K562 (cell line): ENCODE measurements around the gene ZNF74. TPM values are rescaled to one million over a fixed set of nuclear protein-coding genes. Genes with fewer than 3 reads are reported as not detected.

Experiments
- ATAC-seq: fragments of 200-7000 bp; cut with Tn5 transposase; 3 replicates; pipeline ENCODE4 v1.9.1; 2020; ENCODE audit warnings: moderate library complexity
- BruUV-seq: library from RNA; stranded (reverse); fragments of 400-500 nt; replicated peaks from 2 replicates; lab custom pipeline; 2021; lab: Mats Ljungman, UMichigan
- CTCF ChIA-PET: fragments of 300-600 bp; formaldehyde crosslinking; extraction: SDS; loops from one replicate; lab custom pipeline; 2021; ENCODE audit warnings: low intra/inter-chr PET ratio; lab: Yijun Ruan, JAX
- POLR2A ChIA-PET: fragments of 300-600, 350-650 bp; sonication (Branson Sonifier 250); formaldehyde crosslinking; extraction: SDS; loops from one replicate; lab custom pipeline; 2021; ENCODE audit warnings: antibody characterized with exemption, inconsistent platforms; lab: Yijun Ruan, JAX
- DNase-seq, 4 experiments: peaks; one replicate each; pipeline versions ENCODE4 v3.0.0 to v3.0.0-alpha.2; 2011 to 2018; ENCODE audit warnings: low spot score in 3 of 4, mixed read lengths in 3 of 4; ENCODE audit errors: extremely low read depth in 1 of 4
- FAIRE-seq: peaks from 2 replicates; lab custom pipeline; 2011; peaks lifted over from hg19 to GRCh38; lab: Jason Lieb, UNC
- H2AFZ ChIP-seq: 2 replicates; pipeline ENCODE4 v1.6.0; 2011; ENCODE audit warnings: low read depth, low read length, control low read depth, inconsistent platforms
- H3K27ac ChIP-seq: fragments of 200-600 bp; 3 replicates; pipeline ENCODE4 v1.8.0; 2011; ENCODE audit warnings: low read depth, mild to moderate bottlenecking, control low read depth, inconsistent platforms, low read length, moderate library complexity, mixed read lengths; ENCODE audit errors: extremely low read depth
- H3K27me3 ChIP-seq, 2 experiments: fragments of 300-600 bp in 1 of 2; 2 replicates in 1 of 2; 3 replicates in 1 of 2; pipeline versions ENCODE4 v1.6.0 to v1.8.0; 2011; ENCODE audit warnings: inconsistent platforms in 2 of 2, low read length in 2 of 2, mild to moderate bottlenecking in 1 of 2, mixed read lengths in 1 of 2, moderate library complexity in 1 of 2; ENCODE audit not compliant: control insufficient read depth in 2 of 2, insufficient read depth in 2 of 2
- H3K36me3 ChIP-seq: fragments of 300-600 bp; 3 replicates; pipeline ENCODE4 v1.8.0; 2011; ENCODE audit warnings: mild to moderate bottlenecking, low read length, inconsistent platforms; ENCODE audit not compliant: control insufficient read depth, insufficient read depth
- H3K4me1 ChIP-seq, 2 experiments: fragments of 200-600 bp in 1 of 2; replicated peaks in 1 of 2; 2 replicates in 1 of 2; 3 replicates in 1 of 2; pipeline versions ENCODE4 v1.5.1 to v1.8.0; 2011; ENCODE audit warnings: inconsistent platforms in 2 of 2, low read length in 2 of 2, mild to moderate bottlenecking in 1 of 2, mixed read lengths in 1 of 2, moderate library complexity in 1 of 2; ENCODE audit not compliant: control insufficient read depth in 2 of 2, insufficient read depth in 2 of 2
- H3K4me2 ChIP-seq: 2 replicates; pipeline ENCODE4 v1.6.1; 2011; ENCODE audit warnings: low read length, control low read depth, inconsistent platforms, mixed read lengths; ENCODE audit not compliant: insufficient read depth
- H3K4me3 ChIP-seq: fragments of 200-600 bp; sonication (generic), shearing (Covaris generic); 2 replicates; pipeline ENCODE4 v1.5.1; 2016; ENCODE audit warnings: control low read depth, inconsistent platforms
- H3K79me2 ChIP-seq: fragments of 200-600 bp; 3 replicates; pipeline ENCODE4 v1.8.0; 2011; ENCODE audit warnings: low read length, inconsistent platforms; ENCODE audit not compliant: control insufficient read depth, insufficient read depth
- H3K9ac ChIP-seq, 2 experiments: 2 replicates each; pipeline versions ENCODE4 v1.6.0 to v1.6.1; 2011; ENCODE audit warnings: low read depth in 2 of 2, low read length in 2 of 2, control low read depth in 1 of 2, inconsistent platforms in 1 of 2, mild to moderate bottlenecking in 1 of 2, mixed read lengths in 1 of 2; ENCODE audit not compliant: insufficient read depth in 1 of 2
- H3K9me1 ChIP-seq: one replicate; pipeline ENCODE4 v1.6.0; 2011; ENCODE audit warnings: inconsistent platforms, mild to moderate bottlenecking, low read length, moderate library complexity; ENCODE audit not compliant: control insufficient read depth, insufficient read depth
- H3K9me3 ChIP-seq: replicated peaks from 2 replicates; pipeline ENCODE4 v1.5.1; 2011; ENCODE audit warnings: low read depth, low read length, inconsistent platforms; ENCODE audit not compliant: control insufficient read depth, insufficient read depth
- H4K20me1 ChIP-seq: replicated peaks from 2 replicates; pipeline ENCODE4 v1.6.1; 2011; ENCODE audit warnings: low read length, inconsistent platforms, mixed read lengths; ENCODE audit not compliant: control insufficient read depth, insufficient read depth
- MLX ChIP-seq, 2 experiments: fragments of 450-650 bp in 1 of 2; sonication (generic) in 1 of 2; formaldehyde crosslinking; conservative IDR thresholded peaks; 2 replicates each; pipeline versions ENCODE4 v1.4.0 to v1.8.1; 2020 to 2022; ENCODE audit warnings: mild to moderate bottlenecking in 1 of 2, missing genetic modification reagents in 1 of 2
- SMAD4 ChIP-seq: fragments of 250-450 bp; sonication (Bioruptor Pico); conservative IDR thresholded peaks from 2 replicates; pipeline ENCODE4 v1.8.0; 2021; ENCODE audit warnings: inconsistent platforms, mild to moderate bottlenecking, moderate library complexity
- TBL1XR1 ChIP-seq, 2 experiments: IDR thresholded peaks; 2 replicates each; pipeline ENCODE4 v1.6.1; 2012; ENCODE audit warnings: improper control_type of control experiment in 2 of 2, low read length in 2 of 2, mild to moderate bottlenecking in 1 of 2
- WGBS: fragments of 100-300 bp; shearing (Covaris generic); methylation state at CpG from one replicate; pipeline ENCODE4 v1.1.6; 2016; ENCODE audit warnings: low coverage, mixed read lengths; ENCODE audit not compliant: insufficient coverage; ENCODE audit errors: missing lambda C conversion rate; 5-methylcytosine and 5-hydroxymethylcytosine counted together
- in situ Hi-C: fragments of 300-500 bp; cut with MboI; formaldehyde crosslinking; loops from 4 replicates; pipeline ENCODE4 v1.15.0; 2018; ENCODE audit warnings: inconsistent platforms, mixed read lengths
- intact Hi-C: fragments of 100-400 bp; cut with micrococcal nuclease; formaldehyde crosslinking; loops from 2 replicates; pipeline ENCODE4 v1.14.2; 2022
- polyA plus RNA-seq, 8 experiments: library from polyadenylated mRNA; depleted of rRNA in 4 of 8; stranded (reverse) in 5 of 8; unstranded in 3 of 8; fragments of >200 nt; fragmentation: Nextera tagmentation in 2 of 8; fragmentation: Illumina TruSeq in 1 of 8; extraction: Ambion mirVana in 2 of 8; extraction: Trizol in 1 of 8; gene quantifications; 2 replicates each; pipeline versions ENCODE4 v1.2.1 to v1.2.3, GENCODE V29; 2011 to 2014; ENCODE audit warnings: inconsistent platforms in 1 of 8, missing spikeins in 1 of 8
- total RNA-seq, 7 experiments: library from RNA; depleted of rRNA in 6 of 7; stranded (reverse); fragments of >200 nt in 6 of 7; fragmentation: Illumina TruSeq in 2 of 7; extraction: Trizol in 2 of 7; gene quantifications; 2 replicates each; pipeline versions ENCODE4 v1.2.1 to v1.2.3, GENCODE V29; 2011 to 2021; ENCODE audit warnings: low replicate concordance in 1 of 7
- TF ChIP-seq, protein P1 (sequence below): sonication (generic); formaldehyde crosslinking; IDR thresholded peaks from 2 replicates; pipeline ENCODE4 v1.9.0; 2022; ENCODE audit warnings: mild to moderate bottlenecking, missing genetic modification reagents
- TF ChIP-seq, protein P2 (sequence below): fragments of 250-450 bp; sonication (Bioruptor Pico); IDR thresholded peaks from 2 replicates; pipeline ENCODE4 v1.8.0; 2021; ENCODE audit warnings: moderate library complexity, mild to moderate bottlenecking, inconsistent platforms
- TF ChIP-seq, protein P3 (sequence below): fragments of 450-650 bp; formaldehyde crosslinking; conservative IDR thresholded peaks from 2 replicates; pipeline ENCODE4 v1.4.0; 2022; ENCODE audit warnings: mild to moderate bottlenecking, missing genetic modification characterization

The ZNF74 gene
- total and polyA plus RNA-seq, 9 of the 15 experiments (the other 6 are each of a cell fraction or from before 2014, with no cell fraction given): 2.4 to 53.5 (median 31.5) TPM

DNA sequence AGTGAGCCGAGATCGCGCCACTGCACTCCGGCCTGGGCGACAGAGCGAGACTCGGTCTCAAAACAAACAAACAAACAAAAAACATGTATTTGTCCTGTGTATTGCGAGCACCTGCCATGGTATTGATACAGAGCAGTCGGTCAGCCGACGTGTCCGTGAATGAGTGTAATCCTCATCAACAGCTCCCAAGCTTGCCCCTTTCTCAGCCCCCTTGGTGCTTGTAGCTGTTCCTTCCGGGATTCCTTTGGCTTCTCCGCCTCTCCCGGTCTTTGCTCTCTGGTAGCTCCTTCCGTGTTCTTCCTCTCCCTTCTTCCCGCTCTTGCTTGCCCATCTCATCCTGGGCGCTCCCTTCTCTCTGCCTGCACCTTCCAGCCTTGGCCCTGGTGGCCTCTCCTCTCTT is 10.9 kb downstream of the ZNF74 start:
- 89% methylated on average over 18 of the region's 18 CpGs for WGBS
- Histone ChIP-seq H3K9me3 (no peaks in the 10 kb centered on the region), H3K36me3 (peaks cover 64% of the 10 kb centered on the region; the same call in 2 of the 3 replicates), H3K4me3 (no peak overlapping the region), H3K9ac (no peak overlapping the region; a peak in 1 of 4 replicates), H3K9me1 (peaks cover 8% of the 10 kb centered on the region), H3K79me2 (no peaks in the 10 kb centered on the region), H4K20me1 (0 out of 2 replicates have a peak, but pooled peaks cover 6% of the 10 kb centered on the region), H2AFZ (no peak overlapping the region), H3K4me2 (no peak overlapping the region), H3K4me1 (peaks cover 0 to 8% of the 10 kb centered on the region in 2 experiments; a peak in 1 of 5 replicates), H3K27ac (no peak overlapping the region), H3K27me3 (no peaks in the 10 kb centered on the region)
- no peak for ATAC-seq
- BruUV-seq: no TSS peak
- POLR2A ChIA-PET: interaction anchor here (0.8 to 8.9 kb wide), 5 partner anchors 8 to 198 kb away, joined by 3 to 84 read pairs (median 5); partner anchors contain the start of gene ZNF74
- TF ChIP-seq TBL1XR1 (IDR thresholded peaks at IDR 0.05; ENCODE audit: low read length in 2 of 2) (0 out of 4 replicates have a peak, but pooled peaks of 1 of the 2 experiments have one; percentile 5), SMAD4 (CRISPR knock-in tag) (no peak), MLX (CRISPR knock-in tag; conservative IDR thresholded peaks at IDR 0.05) (0 out of 4 replicates have a peak, but pooled peaks of 1 of the 2 experiments have one; percentile 32)
- TF ChIP-seq, protein P1, sequence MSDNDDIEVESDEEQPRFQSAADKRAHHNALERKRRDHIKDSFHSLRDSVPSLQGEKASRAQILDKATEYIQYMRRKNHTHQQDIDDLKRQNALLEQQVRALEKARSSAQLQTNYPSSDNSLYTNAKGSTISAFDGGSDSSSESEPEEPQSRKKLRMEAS (CRISPR knock-in tag): peak; percentile 17; the same call in 1 of the 2 replicates
- TF ChIP-seq, protein P2, sequence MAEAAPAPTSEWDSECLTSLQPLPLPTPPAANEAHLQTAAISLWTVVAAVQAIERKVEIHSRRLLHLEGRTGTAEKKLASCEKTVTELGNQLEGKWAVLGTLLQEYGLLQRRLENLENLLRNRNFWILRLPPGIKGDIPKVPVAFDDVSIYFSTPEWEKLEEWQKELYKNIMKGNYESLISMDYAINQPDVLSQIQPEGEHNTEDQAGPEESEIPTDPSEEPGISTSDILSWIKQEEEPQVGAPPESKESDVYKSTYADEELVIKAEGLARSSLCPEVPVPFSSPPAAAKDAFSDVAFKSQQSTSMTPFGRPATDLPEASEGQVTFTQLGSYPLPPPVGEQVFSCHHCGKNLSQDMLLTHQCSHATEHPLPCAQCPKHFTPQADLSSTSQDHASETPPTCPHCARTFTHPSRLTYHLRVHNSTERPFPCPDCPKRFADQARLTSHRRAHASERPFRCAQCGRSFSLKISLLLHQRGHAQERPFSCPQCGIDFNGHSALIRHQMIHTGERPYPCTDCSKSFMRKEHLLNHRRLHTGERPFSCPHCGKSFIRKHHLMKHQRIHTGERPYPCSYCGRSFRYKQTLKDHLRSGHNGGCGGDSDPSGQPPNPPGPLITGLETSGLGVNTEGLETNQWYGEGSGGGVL (CRISPR knock-in tag): no peak
- TF ChIP-seq, protein P3, sequence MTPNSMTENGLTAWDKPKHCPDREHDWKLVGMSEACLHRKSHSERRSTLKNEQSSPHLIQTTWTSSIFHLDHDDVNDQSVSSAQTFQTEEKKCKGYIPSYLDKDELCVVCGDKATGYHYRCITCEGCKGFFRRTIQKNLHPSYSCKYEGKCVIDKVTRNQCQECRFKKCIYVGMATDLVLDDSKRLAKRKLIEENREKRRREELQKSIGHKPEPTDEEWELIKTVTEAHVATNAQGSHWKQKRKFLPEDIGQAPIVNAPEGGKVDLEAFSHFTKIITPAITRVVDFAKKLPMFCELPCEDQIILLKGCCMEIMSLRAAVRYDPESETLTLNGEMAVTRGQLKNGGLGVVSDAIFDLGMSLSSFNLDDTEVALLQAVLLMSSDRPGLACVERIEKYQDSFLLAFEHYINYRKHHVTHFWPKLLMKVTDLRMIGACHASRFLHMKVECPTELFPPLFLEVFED (CRISPR knock-in tag): peak; percentile 47; the same call in 1 of the 2 replicates
- peak in 1 of 4 experiments; percentile 32 for DNase-seq
- no peak for FAIRE-seq
- CTCF ChIA-PET: no interaction called here
- intact Hi-C loops: no loop called here
- in situ Hi-C loops: loop anchor here (25.0 kb wide), 2 partner anchors 282 to 1868 kb away; partner anchors contain the start of gene TMEM191B
